Measurements from ENCODE around the gene UBALD2.

Gene UBALD2

GRCh38 chr17:76275382-76276068 is 10.4 kb downstream of the UBALD2 start:
- DNase-seq (ENCODE audit: extremely low read depth, insufficient read length), result no peak
- Histone ChIP-seq H3K27me3 (replicated peaks; ENCODE audit: control insufficient read depth, insufficient read depth, low read length) (no peaks in the 10 kb centered on the region), H3K36me3 (ENCODE audit: control insufficient read depth, insufficient read depth, low read length) (peaks cover 1% of the 10 kb centered on the region; the same call in 1 of the 2 replicates), H3K4me3 (replicated peaks; ENCODE audit: low read depth, low read length) (no peak overlapping the region)
- TF ChIP-seq CTCF (IDR thresholded peaks at IDR 0.05; ENCODE audit: insufficient read depth, low read length, poor library complexity, severe bottlenecking), result no peak

- Histone ChIP-seq H3K4me3 (replicated peaks; ENCODE audit: low read depth, low read length) (no peak overlapping the region), H3K27me3 (replicated peaks; ENCODE audit: control insufficient read depth, insufficient read depth, low read length) (no peaks in the 10 kb centered on the region), H3K36me3 (ENCODE audit: control insufficient read depth, insufficient read depth, low read length) (no peaks in the 10 kb centered on the region)
- no peak for DNase-seq (ENCODE audit: extremely low read depth, insufficient read length)
- TF ChIP-seq CTCF (IDR thresholded peaks at IDR 0.05; ENCODE audit: insufficient read depth, low read length, poor library complexity, severe bottlenecking), result no peak
These were observed 10.9 kb downstream of the UBALD2 start for GRCh38 chr17:76276069-76276431.

- Histone ChIP-seq H3K4me3 (replicated peaks; ENCODE audit: low read depth, low read length) (no peak overlapping the region), H3K36me3 (ENCODE audit: control insufficient read depth, insufficient read depth, low read length) (no peaks in the 10 kb centered on the region), H3K27me3 (replicated peaks; ENCODE audit: control insufficient read depth, insufficient read depth, low read length) (no peaks in the 10 kb centered on the region)
- no peak for TF ChIP-seq CTCF (IDR thresholded peaks at IDR 0.05; ENCODE audit: insufficient read depth, low read length, poor library complexity, severe bottlenecking)
- no peak for DNase-seq (ENCODE audit: extremely low read depth, insufficient read length)
These were observed 11.5 kb downstream of the UBALD2 start for GRCh38 chr17:76276461-76277299.

GRCh38 chr17:76277300-76278267 is 12.4 kb downstream of the UBALD2 start:
- DNase-seq (ENCODE audit: extremely low read depth, insufficient read length), result no peak
- Histone ChIP-seq H3K36me3 (ENCODE audit: control insufficient read depth, insufficient read depth, low read length) (no peaks in the 10 kb centered on the region), H3K27me3 (replicated peaks; ENCODE audit: control insufficient read depth, insufficient read depth, low read length) (no peaks in the 10 kb centered on the region), H3K4me3 (replicated peaks; ENCODE audit: low read depth, low read length) (no peak overlapping the region)
- TF ChIP-seq CTCF (IDR thresholded peaks at IDR 0.05; ENCODE audit: insufficient read depth, low read length, poor library complexity, severe bottlenecking), result no peak

DNA sequence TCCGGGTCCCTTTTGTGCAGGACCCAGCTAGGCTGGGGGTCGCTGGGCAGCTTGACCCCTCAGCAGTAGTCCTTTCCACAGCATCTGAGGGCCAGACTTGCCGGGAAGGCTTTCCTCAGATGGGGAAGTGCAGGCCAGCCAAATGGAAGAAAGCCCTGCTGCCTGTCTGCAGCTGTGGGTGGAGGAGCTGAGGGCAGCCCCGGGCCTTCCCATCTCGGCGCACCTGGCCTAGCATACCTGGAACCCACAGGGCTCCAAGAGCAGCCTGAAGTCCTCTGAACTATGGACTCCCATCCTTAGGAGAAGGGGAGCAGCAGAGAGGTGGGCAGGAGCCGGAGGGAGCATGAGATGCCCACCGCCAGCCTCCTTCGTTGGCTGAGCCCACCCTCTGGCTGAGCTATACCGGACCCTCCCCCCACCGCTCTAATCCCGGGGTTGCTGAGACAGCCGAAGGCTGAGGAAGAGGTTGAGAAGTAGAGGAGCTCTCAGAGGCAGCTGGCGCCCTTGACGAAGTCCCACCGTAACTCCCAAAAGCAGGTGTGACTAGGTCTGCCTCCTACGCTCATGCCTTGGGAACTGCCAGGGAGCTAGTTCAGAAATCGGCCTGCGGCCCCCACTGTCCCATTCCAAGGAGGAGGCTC is 13.2 kb downstream of the UBALD2 start:
- Histone ChIP-seq H3K27me3 (replicated peaks; ENCODE audit: control insufficient read depth, insufficient read depth, low read length) (no peaks in the 10 kb centered on the region), H3K36me3 (ENCODE audit: control insufficient read depth, insufficient read depth, low read length) (no peaks in the 10 kb centered on the region), H3K4me3 (replicated peaks; ENCODE audit: low read depth, low read length) (no peak overlapping the region)
- no peak for DNase-seq (ENCODE audit: extremely low read depth, insufficient read length)
- TF ChIP-seq CTCF (IDR thresholded peaks at IDR 0.05; ENCODE audit: insufficient read depth, low read length, poor library complexity, severe bottlenecking), result no peak

Measured in GM06990 (cell line).